BE2C (cell line): Measurements from ENCODE around the gene NEDD9.

Experiments
- DNase-seq: peaks from one replicate; pipeline ENCODE4 v3.0.0-alpha.2; 2020
- H3K27me3 ChIP-seq: fragments of 250-450 bp; sonication (Bioruptor Pico); 2 replicates; pipeline ENCODE4 v1.5.1; 2020; ENCODE audit warnings: mild to moderate bottlenecking
- H3K36me3 ChIP-seq: fragments of 250-450 bp; sonication (Bioruptor Pico); 2 replicates; pipeline ENCODE4 v1.5.1; 2020; ENCODE audit warnings: mild to moderate bottlenecking
- H3K4me1 ChIP-seq: fragments of 250-450 bp; sonication (Bioruptor Pico); 2 replicates; pipeline ENCODE4 v1.5.1; 2020
- H3K4me3 ChIP-seq: 2 replicates; pipeline ENCODE4 v1.5.1; 2011; ENCODE audit warnings: low read depth, low read length
- H3K9me3 ChIP-seq: fragments of 250-450 bp; sonication (Bioruptor Pico); 2 replicates; pipeline ENCODE4 v1.5.1; 2020
- CTCF ChIP-seq: IDR thresholded peaks from 2 replicates; pipeline ENCODE4 v1.5.1; 2012; ENCODE audit warnings: mild to moderate bottlenecking, low read depth, low read length

The NEDD9 gene

DNA sequence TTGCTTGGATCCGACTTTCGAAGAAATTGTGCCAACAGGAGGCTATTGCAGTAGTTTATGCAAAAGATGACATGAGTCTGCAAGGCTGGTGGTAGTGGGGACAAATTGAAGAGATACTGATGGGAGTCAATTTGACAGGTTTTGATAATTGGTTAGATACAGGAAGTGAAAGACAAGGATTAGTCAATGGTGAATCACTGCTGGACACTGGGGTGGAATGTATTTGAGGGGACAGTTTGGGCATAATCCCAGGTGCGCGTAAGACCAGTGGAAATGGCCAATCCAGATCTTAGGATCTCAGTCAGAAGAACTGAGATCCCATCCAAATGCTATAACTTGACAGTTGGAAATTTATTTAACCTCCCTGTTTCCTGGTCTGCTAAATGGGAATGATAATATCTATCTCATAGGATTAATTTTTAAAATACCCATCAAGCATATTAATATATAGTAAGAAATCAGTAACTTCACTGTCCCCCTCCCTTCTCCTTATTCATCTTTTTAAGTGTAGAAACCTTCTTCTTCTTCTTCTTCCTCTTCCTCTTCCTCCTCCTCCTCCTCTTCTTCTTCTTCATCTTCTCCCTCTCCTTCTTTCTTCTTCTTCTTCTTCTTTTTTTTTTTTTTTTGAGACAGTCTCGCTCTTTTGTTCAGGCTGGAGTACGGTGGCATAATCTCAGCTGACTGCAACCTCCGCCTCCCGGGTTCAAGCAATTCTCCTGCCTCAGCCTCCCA, 90.0 kb downstream of the NEDD9 start:
- Histone ChIP-seq H3K27me3 (no peaks in the 10 kb centered on the region), H3K9me3 (no peaks in the 10 kb centered on the region), H3K4me1 (no peaks in the 10 kb centered on the region), H3K36me3 (no peaks in the 10 kb centered on the region), H3K4me3 (no peak overlapping the region)
- no peak for DNase-seq
- TF ChIP-seq CTCF, result no peak

GRCh38 chr6:11141295-11141694, 91.2 kb downstream of the NEDD9 start:
- H3K36me3 ChIP-seq, result no peaks in the 10 kb centered on the region
- no peaks in the 10 kb centered on the region for H3K9me3 ChIP-seq
- TF ChIP-seq CTCF, result no peak
- no peaks in the 10 kb centered on the region for H3K4me1 ChIP-seq
- DNase-seq, result no peak
- H3K4me3 ChIP-seq, result no peak overlapping the region
- no peaks in the 10 kb centered on the region for H3K27me3 ChIP-seq

DNA sequence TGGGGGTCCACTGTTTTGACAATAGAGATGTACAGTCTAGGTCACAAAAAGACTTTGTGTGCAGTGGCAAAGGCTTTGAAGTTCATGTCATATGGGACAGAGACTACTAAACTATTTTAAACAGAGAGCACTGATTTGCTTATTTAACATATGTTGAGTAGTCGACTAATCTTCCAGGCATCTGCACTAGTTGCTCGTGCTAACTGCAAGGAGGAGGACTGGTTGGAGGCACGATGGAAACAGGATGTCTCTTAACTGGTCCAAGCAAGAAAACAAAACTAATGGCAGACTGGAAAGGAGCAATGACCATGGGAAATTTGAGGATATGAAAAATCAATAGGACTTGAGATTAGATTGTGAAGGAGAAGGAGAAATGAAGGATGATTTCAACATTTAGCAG, 92.4 kb downstream of the NEDD9 start:
- no peak overlapping the region for H3K4me3 ChIP-seq
- no peak for DNase-seq
- peaks cover 4% of the 10 kb centered on the region for H3K36me3 ChIP-seq
- H3K4me1 ChIP-seq, result no peaks in the 10 kb centered on the region
- no peaks in the 10 kb centered on the region for H3K27me3 ChIP-seq
- H3K9me3 ChIP-seq, result no peaks in the 10 kb centered on the region
- TF ChIP-seq CTCF, result no peak

- TF ChIP-seq CTCF, result no peak
- no peaks in the 10 kb centered on the region for H3K27me3 ChIP-seq
- H3K4me1 ChIP-seq, result no peaks in the 10 kb centered on the region
- H3K36me3 ChIP-seq, result peaks cover 7% of the 10 kb centered on the region
- H3K9me3 ChIP-seq, result no peaks in the 10 kb centered on the region
- H3K4me3 ChIP-seq, result no peak overlapping the region
- no peak for DNase-seq
Measured at GRCh38 chr6:11139051-11139960, 93.2 kb downstream of the NEDD9 start.

GRCh38 chr6:11136809-11137208, 95.7 kb downstream of the NEDD9 start:
- Histone ChIP-seq H3K9me3 (no peaks in the 10 kb centered on the region), H3K36me3 (peaks cover 7% of the 10 kb centered on the region), H3K4me3 (no peak overlapping the region), H3K27me3 (no peaks in the 10 kb centered on the region), H3K4me1 (peaks cover 3% of the 10 kb centered on the region; the same call in 1 of the 2 replicates)
- TF ChIP-seq CTCF, result no peak
- no peak for DNase-seq
